IPS-NIHi7 (cell line): ENCODE data around the gene RIPK4.
"Not testable (repeated sequence)": the region's sequence is repeated elsewhere in the genome, so short reads cannot be mapped to it uniquely, and the experiment has no call there.

Experiments
- DNase-seq: peaks from one replicate; pipeline ENCODE4 v3.0.0; 2012; ENCODE audit warnings: mixed read lengths; ENCODE audit errors: extremely low spot score

Gene RIPK4

GRCh38 chr21:41737651-41738324, 29.1 kb downstream of the RIPK4 start:
- no peak for DNase-seq

- no peak for DNase-seq
Measured at GRCh38 chr21:41736423-41736822, 30.4 kb downstream of the RIPK4 start.

- no peak for DNase-seq
Measured at GRCh38 chr21:41733951-41734689, 32.7 kb downstream of the RIPK4 start.

GRCh38 chr21:41731081-41731480, 35.8 kb downstream of the RIPK4 start:
- no peak for DNase-seq

- no peak for DNase-seq
Measured at GRCh38 chr21:41730367-41730765, 36.5 kb downstream of the RIPK4 start.

- no peak for DNase-seq
Measured at GRCh38 chr21:41729701-41730366, 37.0 kb downstream of the RIPK4 start.

- DNase-seq, result no peak
Measured at GRCh38 chr21:41727784-41728763, 38.8 kb downstream of the RIPK4 start.

- no peak for DNase-seq
Measured at GRCh38 chr21:41726970-41727783, 39.7 kb downstream of the RIPK4 start.

- no peak for DNase-seq
Measured at GRCh38 chr21:41726630-41726969, 40.3 kb downstream of the RIPK4 start.

- DNase-seq, result peak; percentile 60
Measured at GRCh38 chr21:41726058-41726558, 40.7 kb downstream of the RIPK4 start.

- DNase-seq, result no peak
Measured at GRCh38 chr21:41725421-41726031, 41.3 kb downstream of the RIPK4 start.

GRCh38 chr21:41723835-41724234, 43.0 kb downstream of the RIPK4 start:
- not testable (repeated sequence) for DNase-seq

GRCh38 chr21:41722052-41723018, 44.5 kb downstream of the RIPK4 start:
- DNase-seq, result no peak

- DNase-seq, result no peak
Measured at GRCh38 chr21:41720250-41720649, 46.6 kb downstream of the RIPK4 start.

GRCh38 chr21:41719691-41720090, 47.2 kb downstream of the RIPK4 start:
- DNase-seq, result no peak

- no peak for DNase-seq
Measured at GRCh38 chr21:41717573-41718330, 49.1 kb downstream of the RIPK4 start.

GRCh38 chr21:41716751-41717150, 50.1 kb downstream of the RIPK4 start:
- DNase-seq, result no peak

GRCh38 chr21:41715649-41716281, 51.1 kb downstream of the RIPK4 start:
- no peak for DNase-seq
